ENCODE measurements around the gene HOXA5.

HOXA5 gene

DNA sequence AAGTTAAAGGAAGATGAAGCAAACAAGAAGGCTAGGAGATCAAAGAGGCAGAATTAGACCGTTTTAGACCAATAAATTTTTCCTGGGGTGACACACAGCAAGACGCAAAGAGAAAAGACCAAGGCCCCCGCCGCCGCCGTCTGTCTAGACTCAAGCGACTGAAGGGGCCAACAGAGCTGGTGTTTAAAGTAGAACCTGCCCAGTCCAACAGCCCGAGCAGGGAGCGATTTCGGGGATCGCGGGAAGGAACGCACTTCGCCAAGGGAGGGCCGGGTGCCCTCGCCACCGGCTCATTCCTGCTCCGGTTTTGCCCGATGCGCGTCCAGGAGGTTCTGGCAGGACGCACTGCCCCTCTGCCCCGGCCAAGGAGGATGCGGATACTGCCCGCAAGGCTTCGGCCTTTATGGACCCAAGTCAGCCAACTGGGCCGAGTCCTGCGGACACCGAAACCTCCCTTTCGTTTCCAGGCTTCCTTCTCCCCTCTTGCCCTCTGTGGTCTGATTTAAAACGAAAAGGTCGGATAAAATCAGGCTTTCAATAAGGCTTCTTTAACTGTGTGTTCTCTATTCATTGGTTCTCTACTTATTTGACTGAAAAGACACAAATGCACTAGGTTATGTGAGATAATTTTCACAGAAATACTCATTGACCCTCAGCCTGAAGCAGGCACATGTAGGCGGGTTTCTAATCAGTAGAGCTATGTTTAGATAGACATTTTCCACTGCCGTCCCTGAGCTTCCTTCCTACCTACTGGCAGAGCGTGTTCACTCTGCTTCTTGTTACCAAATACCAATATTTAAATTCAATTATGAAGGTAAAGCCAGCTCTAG is 15.2 kb upstream of the HOXA5 start:
- peak overlapping the region; percentile 3 for H3K4me3 ChIP-seq (ENCODE audit: control insufficient read depth, low read depth, low read length)
- DNase-seq (ENCODE audit: low read depth): peak; percentile 12
- TF ChIP-seq, protein P1, sequence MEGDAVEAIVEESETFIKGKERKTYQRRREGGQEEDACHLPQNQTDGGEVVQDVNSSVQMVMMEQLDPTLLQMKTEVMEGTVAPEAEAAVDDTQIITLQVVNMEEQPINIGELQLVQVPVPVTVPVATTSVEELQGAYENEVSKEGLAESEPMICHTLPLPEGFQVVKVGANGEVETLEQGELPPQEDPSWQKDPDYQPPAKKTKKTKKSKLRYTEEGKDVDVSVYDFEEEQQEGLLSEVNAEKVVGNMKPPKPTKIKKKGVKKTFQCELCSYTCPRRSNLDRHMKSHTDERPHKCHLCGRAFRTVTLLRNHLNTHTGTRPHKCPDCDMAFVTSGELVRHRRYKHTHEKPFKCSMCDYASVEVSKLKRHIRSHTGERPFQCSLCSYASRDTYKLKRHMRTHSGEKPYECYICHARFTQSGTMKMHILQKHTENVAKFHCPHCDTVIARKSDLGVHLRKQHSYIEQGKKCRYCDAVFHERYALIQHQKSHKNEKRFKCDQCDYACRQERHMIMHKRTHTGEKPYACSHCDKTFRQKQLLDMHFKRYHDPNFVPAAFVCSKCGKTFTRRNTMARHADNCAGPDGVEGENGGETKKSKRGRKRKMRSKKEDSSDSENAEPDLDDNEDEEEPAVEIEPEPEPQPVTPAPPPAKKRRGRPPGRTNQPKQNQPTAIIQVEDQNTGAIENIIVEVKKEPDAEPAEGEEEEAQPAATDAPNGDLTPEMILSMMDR (conservative IDR thresholded peaks at IDR 0.05; ENCODE audit: control insufficient read depth, insufficient read depth, low read depth, low read length): no peak

DNA sequence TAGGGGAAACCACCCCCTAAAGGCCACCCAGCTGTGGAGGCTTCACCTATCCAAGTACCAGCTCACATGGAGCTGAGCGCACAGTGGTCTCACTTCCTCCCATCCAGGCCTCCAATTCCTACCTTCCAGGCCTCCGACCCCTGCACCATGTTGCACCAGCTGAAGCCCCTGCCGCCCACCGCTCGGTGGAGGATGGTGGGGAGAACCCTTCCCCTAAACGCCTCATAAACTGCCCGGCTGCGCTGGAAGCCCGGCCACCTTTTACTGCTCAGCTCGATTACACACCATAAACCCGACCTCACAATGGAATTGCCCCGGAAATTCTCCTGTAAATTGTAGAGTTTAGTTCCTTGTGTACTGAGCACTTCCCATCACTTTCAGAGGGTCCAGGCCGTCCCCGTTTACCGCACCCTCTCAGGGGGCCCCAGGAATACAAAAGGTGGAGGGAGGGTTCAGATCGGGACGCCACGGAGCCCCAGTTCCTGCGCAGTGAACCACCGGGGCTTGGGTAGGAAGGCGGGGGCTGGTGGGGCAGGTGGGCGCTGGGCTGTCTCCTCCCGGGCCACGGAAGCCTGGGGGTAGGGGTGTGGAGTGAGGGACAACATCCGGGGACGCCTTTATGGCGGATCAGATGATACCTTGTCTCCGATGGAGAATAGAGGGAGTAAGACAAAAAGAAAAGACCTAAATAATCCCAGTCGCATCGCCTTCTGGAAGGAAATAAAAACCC is 14.4 kb upstream of the HOXA5 start:
- H3K4me3 ChIP-seq (ENCODE audit: control insufficient read depth, low read depth, low read length): no peak overlapping the region
- no peak for DNase-seq (ENCODE audit: low read depth)

DNA sequence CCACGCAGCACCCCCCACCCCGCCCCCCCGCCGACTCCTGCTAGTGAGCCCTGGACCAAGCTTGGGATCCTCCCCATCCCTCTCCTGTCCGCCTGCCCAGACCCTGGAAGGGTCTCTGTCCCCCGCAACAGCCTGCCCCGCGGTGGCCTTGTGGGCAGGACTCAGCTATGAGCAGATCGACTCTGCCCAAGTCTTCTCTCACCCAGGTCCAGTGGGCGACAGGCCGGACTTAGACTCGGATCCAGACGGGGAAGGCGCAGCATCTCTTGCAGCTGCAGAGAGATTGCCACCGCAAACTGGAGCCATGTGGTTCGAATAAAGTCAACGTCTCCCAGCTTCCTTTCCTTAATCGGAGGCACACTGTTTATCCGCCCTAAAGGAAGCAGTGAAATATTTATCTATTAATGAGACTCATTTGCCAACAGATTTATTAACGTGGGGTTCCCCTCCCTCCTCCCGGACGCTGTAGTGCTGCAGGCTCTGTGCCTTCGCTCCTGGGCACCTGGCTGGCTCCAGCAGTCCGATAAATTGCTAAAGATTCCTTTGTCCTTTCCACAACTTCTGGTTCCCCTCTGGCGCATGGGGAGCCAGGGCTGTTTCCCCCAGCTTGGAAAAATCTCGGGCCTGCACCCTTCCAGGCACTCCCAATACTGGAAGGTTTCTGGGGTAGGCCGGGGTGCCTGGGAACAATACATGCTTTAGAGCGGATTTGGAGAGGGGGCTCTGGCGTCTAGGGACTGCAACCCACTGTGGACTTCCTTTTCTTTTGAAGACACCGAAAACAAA is 13.6 kb upstream of the HOXA5 start:
- peak; percentile 63 for DNase-seq (ENCODE audit: low read depth)
- peak overlapping the region; percentile 69 for H3K4me3 ChIP-seq (ENCODE audit: control insufficient read depth, low read depth, low read length)
- TF ChIP-seq, protein P1 (conservative IDR thresholded peaks at IDR 0.05; ENCODE audit: control insufficient read depth, insufficient read depth, low read depth, low read length): no peak

More for the DNA sequence above, 14.4 kb upstream of the HOXA5 start:
- TF ChIP-seq, protein P1 (conservative IDR thresholded peaks at IDR 0.05; ENCODE audit: control insufficient read depth, insufficient read depth, low read depth, low read length): no peak

DNA sequence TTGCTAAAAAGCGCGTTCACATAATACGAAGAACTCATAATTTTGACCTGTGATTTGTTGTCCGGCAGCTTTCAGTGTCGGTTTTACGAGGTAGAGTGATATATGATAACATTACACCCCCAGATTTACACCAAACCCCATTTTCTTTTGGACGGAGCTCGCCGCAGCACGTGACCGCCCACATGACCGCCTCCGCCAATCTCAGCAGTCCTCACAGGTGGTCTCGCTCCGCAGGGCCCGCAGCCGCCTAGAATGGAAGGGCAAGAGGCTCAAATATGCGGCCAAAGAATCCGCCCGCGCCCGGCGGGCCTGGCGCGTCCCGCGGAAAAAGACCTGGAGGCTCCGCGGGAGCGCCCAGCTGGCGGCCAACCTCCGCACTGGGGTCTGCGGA is 13.0 kb upstream of the HOXA5 start, which contains the start of gene HOXA7:
TSS of gene HOXA7 (minus strand) at position 168 of the 391 bp plus-strand sequence. CDS start at position 38, 130 bp downstream.
- TF ChIP-seq, protein P1 (conservative IDR thresholded peaks at IDR 0.05; ENCODE audit: control insufficient read depth, insufficient read depth, low read depth, low read length): no peak
- peak; percentile 75 for DNase-seq (ENCODE audit: low read depth)
- H3K4me3 ChIP-seq (ENCODE audit: control insufficient read depth, low read depth, low read length): peak within 1 kb of the TSS; percentile 69

DNA sequence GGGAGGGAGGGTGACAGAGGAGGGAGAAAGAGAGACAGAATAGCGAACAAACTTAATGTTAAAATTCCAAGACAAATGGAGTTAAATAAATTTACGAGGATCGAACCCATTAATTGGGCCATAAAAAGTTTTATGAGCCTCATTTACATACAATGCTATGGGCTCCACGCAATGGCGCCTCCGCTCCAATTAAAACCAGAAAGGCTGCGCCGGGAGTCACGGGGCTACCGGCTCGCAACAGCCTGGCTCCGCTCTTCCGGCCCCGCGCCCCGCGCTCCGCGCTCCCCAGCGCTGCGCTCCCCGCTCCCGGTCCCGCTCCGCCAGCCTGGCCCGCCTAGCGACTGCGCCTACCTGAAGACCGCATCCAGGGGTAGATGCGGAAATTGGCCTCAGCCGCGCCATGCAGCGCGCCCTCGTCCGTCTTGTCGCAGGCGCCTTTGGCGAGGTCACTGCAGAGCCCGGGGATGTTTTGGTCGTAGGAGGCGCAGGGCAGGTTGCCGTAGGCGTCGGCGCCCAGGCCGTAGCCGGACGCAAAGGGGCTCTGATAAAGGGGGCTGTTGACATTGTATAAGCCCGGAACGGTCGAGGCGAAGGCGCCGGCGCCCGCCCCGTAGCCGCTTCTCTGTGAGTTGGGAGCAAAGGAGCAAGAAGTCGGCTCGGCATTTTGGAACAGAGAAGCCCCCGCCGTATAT is 12.5 kb upstream of the HOXA5 start:
- TF ChIP-seq, protein P1 (conservative IDR thresholded peaks at IDR 0.05; ENCODE audit: control insufficient read depth, insufficient read depth, low read depth, low read length): no peak
- H3K4me3 ChIP-seq (ENCODE audit: control insufficient read depth, low read depth, low read length): peak overlapping the region; percentile 69
- peak; percentile 29 for DNase-seq (ENCODE audit: low read depth)

Measured in fibroblast of mammary gland (primary cell).